Measurements from ENCODE around the gene KCNJ6. TPM values are rescaled to one million over a fixed set of nuclear protein-coding genes. Genes with fewer than 3 reads are reported as not detected.

The KCNJ6 gene
- total RNA-seq, 2 experiments from 2014 or later, result not detected

GRCh38 chr21:37821786-37822450 lies 94.3 kb downstream of the KCNJ6 start:
- H3K36me3 Mint-ChIP-seq, result no peaks in the 10 kb centered on the region
- no peaks in the 10 kb centered on the region for H3K9me3 Mint-ChIP-seq
- ChIA-PET CTCF (no interaction called here), POLR2A (no interaction called here)
- DNase-seq, result no peak
- H3K4me3 Mint-ChIP-seq, result no peak overlapping the region
- H3K27me3 Mint-ChIP-seq, result peaks cover 8% of the 10 kb centered on the region
- intact Hi-C loops (cut with micrococcal nuclease), result no loop called here
- H3K4me1 Mint-ChIP-seq (ENCODE audit: low read depth), result no peaks in the 10 kb centered on the region
- H3K27ac Mint-ChIP-seq, result no peak overlapping the region

DNA sequence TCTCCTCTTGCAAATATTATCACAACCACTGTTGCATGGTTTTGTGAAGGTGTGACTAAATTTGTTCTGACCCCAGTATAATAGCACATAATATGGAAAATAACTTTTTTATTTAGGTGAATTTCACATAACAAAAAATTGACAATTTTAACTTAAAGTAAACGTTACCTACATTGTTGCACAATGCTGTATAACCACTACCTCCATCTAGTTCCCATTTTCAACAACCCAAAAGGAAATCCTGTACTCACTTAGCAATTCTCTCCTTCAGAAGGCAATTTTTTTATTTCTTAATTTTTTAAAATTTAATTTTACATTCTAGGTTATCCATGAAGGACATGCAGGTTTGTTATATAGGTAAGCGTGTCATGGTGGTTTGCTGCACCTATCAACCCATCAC lies 95.2 kb downstream of the KCNJ6 start:
- Mint-ChIP-seq H3K36me3 (no peaks in the 10 kb centered on the region), H3K9me3 (no peaks in the 10 kb centered on the region), H3K4me3 (no peak overlapping the region), H3K27me3 (peaks cover 8% of the 10 kb centered on the region), H3K27ac (no peak overlapping the region), H3K4me1 (ENCODE audit: low read depth) (no peaks in the 10 kb centered on the region)
- intact Hi-C loops (cut with micrococcal nuclease), result no loop called here
- ChIA-PET CTCF (interaction anchor here (0.5 to 0.6 kb wide), 2 partner anchors 109 to 1037 kb away, joined by 3 read pairs; no protein-coding TSS in a partner anchor), POLR2A (no interaction called here)
- no peak for DNase-seq

- POLR2A ChIA-PET, result no interaction called here
- Mint-ChIP-seq H3K27me3 (peaks cover 3% of the 10 kb centered on the region), H3K9me3 (no peaks in the 10 kb centered on the region), H3K27ac (no peak overlapping the region), H3K4me3 (no peak overlapping the region), H3K4me1 (ENCODE audit: low read depth) (no peaks in the 10 kb centered on the region), H3K36me3 (no peaks in the 10 kb centered on the region)
- intact Hi-C loops (cut with micrococcal nuclease), result no loop called here
- no peak for DNase-seq
- CTCF ChIA-PET, result no interaction called here
Observed at GRCh38 chr21:37819372-37819771, 96.9 kb downstream of the KCNJ6 start.

DNA sequence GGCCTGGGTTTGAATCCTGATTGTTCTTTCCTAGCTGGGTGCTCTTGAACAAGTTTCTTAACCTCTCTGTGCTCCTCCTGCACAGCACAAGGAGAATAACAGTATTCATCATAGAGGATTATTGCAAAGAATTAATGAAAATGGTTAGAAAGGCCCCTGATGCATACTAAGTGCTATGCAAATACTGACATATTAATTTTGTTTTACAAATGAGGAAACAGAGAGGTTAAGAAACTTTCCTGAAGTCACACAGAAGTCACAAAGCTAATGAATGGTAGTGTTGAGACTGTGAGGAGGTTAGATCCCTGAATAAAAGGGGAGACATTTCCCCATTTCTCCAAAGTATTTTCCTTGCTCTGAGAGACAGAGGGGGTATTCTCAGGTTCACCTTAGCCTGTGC lies 99.0 kb downstream of the KCNJ6 start:
- H3K36me3 Mint-ChIP-seq, result no peaks in the 10 kb centered on the region
- CTCF ChIA-PET, result no interaction called here
- no peaks in the 10 kb centered on the region for H3K4me1 Mint-ChIP-seq (ENCODE audit: low read depth)
- no peaks in the 10 kb centered on the region for H3K27me3 Mint-ChIP-seq
- intact Hi-C loops (cut with micrococcal nuclease), result no loop called here
- H3K27ac Mint-ChIP-seq, result no peak overlapping the region
- no peak for DNase-seq
- no peak overlapping the region for H3K4me3 Mint-ChIP-seq
- peaks cover 7% of the 10 kb centered on the region for H3K9me3 Mint-ChIP-seq
- POLR2A ChIA-PET, result no interaction called here

DNA sequence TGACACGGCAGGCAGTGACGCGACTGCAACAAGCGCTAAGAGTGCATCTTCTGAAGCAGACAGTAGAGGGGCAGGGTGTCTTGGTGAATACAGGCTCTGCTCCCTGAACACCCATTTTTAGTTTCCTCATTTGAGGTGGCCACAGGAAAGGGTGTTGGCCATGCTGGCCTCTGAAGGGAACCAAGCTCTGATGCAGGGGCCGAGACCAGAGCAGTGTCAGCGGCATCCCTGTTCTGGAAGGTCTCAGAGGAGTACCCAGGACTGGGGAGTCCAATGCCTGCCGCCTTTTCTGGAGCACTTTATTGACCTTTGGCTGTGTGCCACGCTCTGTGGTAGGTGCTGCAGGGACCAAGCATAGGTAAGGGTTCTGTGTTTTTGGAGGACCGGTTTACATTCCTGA lies 100.4 kb downstream of the KCNJ6 start:
- no peak overlapping the region for H3K4me3 Mint-ChIP-seq
- peaks cover 3% of the 10 kb centered on the region for H3K27me3 Mint-ChIP-seq
- intact Hi-C loops (cut with micrococcal nuclease), result no loop called here
- H3K36me3 Mint-ChIP-seq, result no peaks in the 10 kb centered on the region
- POLR2A ChIA-PET, result no interaction called here
- peaks cover 12% of the 10 kb centered on the region for H3K9me3 Mint-ChIP-seq
- CTCF ChIA-PET, result no interaction called here
- H3K4me1 Mint-ChIP-seq (ENCODE audit: low read depth), result no peaks in the 10 kb centered on the region
- DNase-seq, result no peak
- no peak overlapping the region for H3K27ac Mint-ChIP-seq

- ChIA-PET CTCF (no interaction called here), POLR2A (no interaction called here)
- no peak for DNase-seq
- H3K4me1 Mint-ChIP-seq (ENCODE audit: low read depth), result no peaks in the 10 kb centered on the region
- intact Hi-C loops (cut with micrococcal nuclease), result no loop called here
- peaks cover 11% of the 10 kb centered on the region for H3K27me3 Mint-ChIP-seq
- peaks cover 12% of the 10 kb centered on the region for H3K9me3 Mint-ChIP-seq
- no peaks in the 10 kb centered on the region for H3K36me3 Mint-ChIP-seq
- H3K27ac Mint-ChIP-seq, result no peak overlapping the region
- H3K4me3 Mint-ChIP-seq, result no peak overlapping the region
Observed at GRCh38 chr21:37811711-37812110, 104.5 kb downstream of the KCNJ6 start.

DNA sequence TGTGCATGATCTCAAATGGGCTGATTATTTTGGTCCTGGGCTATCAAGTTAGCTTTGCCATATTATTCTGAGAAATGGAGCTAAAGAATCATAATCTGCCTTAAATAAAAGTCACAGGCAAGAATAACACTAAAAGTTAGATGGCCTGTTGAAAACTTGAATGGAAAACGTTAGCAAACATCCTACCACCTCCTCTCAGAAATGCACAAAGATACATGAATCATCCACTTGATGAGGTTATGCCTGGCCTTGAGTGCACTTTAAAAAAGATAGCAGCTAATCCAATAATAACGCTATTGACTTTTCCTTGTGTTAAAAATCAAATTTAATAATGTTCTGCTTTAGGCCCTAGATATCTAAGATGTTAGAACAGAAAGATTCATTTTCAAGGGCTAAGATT lies 108.0 kb downstream of the KCNJ6 start:
- no peaks in the 10 kb centered on the region for H3K4me1 Mint-ChIP-seq (ENCODE audit: low read depth)
- H3K27me3 Mint-ChIP-seq, result peaks cover 13% of the 10 kb centered on the region
- peaks cover 12% of the 10 kb centered on the region for H3K9me3 Mint-ChIP-seq
- H3K36me3 Mint-ChIP-seq, result no peaks in the 10 kb centered on the region
- CTCF ChIA-PET, result no interaction called here
- no peak for DNase-seq
- POLR2A ChIA-PET, result no interaction called here
- intact Hi-C loops (cut with micrococcal nuclease), result no loop called here
- H3K27ac Mint-ChIP-seq, result no peak overlapping the region
- no peak overlapping the region for H3K4me3 Mint-ChIP-seq

DNA sequence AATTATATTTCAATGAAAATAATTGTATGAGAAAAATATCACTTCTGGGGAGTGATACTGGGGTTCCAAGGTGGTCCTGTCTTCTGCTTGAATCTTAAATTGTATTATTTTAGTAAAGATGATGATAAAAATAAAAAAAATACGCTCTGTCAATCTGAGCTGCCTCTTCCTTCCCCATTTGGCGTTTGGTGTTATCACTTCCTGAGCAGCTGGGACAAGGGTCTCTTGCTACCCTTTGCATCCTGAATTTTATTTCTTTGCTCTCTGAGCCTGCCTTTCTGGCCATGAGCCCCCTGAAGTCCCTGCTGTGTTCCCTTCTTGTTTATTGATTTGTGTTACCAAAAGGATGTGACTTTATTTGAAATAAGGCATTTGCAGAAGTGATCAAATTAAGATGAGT lies 111.0 kb downstream of the KCNJ6 start:
- Mint-ChIP-seq H3K27ac (no peak overlapping the region), H3K4me3 (no peak overlapping the region), H3K36me3 (no peaks in the 10 kb centered on the region), H3K4me1 (ENCODE audit: low read depth) (no peaks in the 10 kb centered on the region), H3K9me3 (no peaks in the 10 kb centered on the region), H3K27me3 (peaks cover 12% of the 10 kb centered on the region)
- ChIA-PET POLR2A (no interaction called here), CTCF (no interaction called here)
- no peak for DNase-seq
- intact Hi-C loops (cut with micrococcal nuclease), result no loop called here

DNA sequence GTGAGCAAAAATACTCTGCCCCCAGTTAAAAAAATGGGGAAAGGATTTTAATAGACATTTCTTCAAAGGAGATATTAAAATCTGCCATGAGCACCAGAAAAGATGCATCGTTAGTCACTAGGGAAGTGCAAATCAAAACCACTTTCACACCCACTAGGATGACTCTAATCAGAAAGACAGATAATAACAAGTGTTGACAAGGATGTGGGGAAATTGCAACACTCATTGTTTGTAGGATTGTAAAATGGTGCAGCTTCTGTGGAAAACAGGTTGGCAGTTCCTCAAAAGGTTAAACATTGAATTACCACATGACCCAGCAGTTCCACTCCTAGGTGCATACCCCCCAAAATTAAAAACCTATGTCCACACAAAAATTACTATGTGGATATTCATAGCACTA lies 112.3 kb downstream of the KCNJ6 start:
- POLR2A ChIA-PET, result no interaction called here
- H3K36me3 Mint-ChIP-seq, result no peaks in the 10 kb centered on the region
- DNase-seq, result no peak
- H3K9me3 Mint-ChIP-seq, result no peaks in the 10 kb centered on the region
- no peak overlapping the region for H3K4me3 Mint-ChIP-seq
- H3K27me3 Mint-ChIP-seq, result peaks cover 12% of the 10 kb centered on the region
- intact Hi-C loops (cut with micrococcal nuclease), result no loop called here
- H3K27ac Mint-ChIP-seq, result no peak overlapping the region
- CTCF ChIA-PET, result no interaction called here
- H3K4me1 Mint-ChIP-seq (ENCODE audit: low read depth), result no peaks in the 10 kb centered on the region

- no peak overlapping the region for H3K27ac Mint-ChIP-seq
- CTCF ChIA-PET, result no interaction called here
- peaks cover 15% of the 10 kb centered on the region for H3K27me3 Mint-ChIP-seq
- H3K36me3 Mint-ChIP-seq, result no peaks in the 10 kb centered on the region
- no peak for DNase-seq
- no peaks in the 10 kb centered on the region for H3K4me1 Mint-ChIP-seq (ENCODE audit: low read depth)
- POLR2A ChIA-PET, result no interaction called here
- H3K9me3 Mint-ChIP-seq, result no peaks in the 10 kb centered on the region
- no peak overlapping the region for H3K4me3 Mint-ChIP-seq
- intact Hi-C loops (cut with micrococcal nuclease), result no loop called here
Observed at GRCh38 chr21:37803101-37803651, 113.1 kb downstream of the KCNJ6 start.

DNA sequence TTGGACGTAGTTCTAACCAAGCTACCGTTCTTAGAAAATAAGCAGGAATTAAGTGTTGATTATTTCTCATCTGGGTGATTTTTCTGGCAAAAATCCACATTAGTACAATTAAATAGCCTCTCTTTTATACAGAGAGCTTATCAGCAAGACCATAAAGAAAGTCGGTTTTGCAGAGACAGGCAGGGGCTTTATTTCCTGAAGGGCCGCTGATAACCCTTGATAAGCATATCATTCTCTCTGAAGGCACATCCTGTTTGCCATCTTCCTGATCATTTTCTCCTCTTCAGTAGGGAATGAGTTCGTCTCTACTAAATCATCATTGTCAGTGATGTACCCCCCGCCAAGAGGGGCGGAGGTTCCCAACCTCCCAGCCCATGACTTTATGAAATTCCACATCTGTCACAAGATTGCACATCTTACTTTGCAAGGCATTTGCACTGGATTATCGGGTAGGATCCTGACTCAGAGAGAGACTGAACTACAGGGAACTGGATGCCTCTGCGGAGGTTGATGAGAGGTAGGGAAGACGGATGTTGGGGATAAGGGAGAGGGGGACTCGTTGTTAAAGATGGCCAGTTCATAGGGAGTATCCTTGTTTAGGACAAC lies 115.7 kb downstream of the KCNJ6 start:
- DNase-seq, result no peak
- intact Hi-C loops (cut with micrococcal nuclease), result no loop called here
- H3K4me3 Mint-ChIP-seq, result no peak overlapping the region
- CTCF ChIA-PET, result no interaction called here
- no peaks in the 10 kb centered on the region for H3K36me3 Mint-ChIP-seq
- no peaks in the 10 kb centered on the region for H3K4me1 Mint-ChIP-seq (ENCODE audit: low read depth)
- H3K9me3 Mint-ChIP-seq, result no peaks in the 10 kb centered on the region
- H3K27ac Mint-ChIP-seq, result no peak overlapping the region
- H3K27me3 Mint-ChIP-seq, result peaks cover 9% of the 10 kb centered on the region
- POLR2A ChIA-PET, result no interaction called here

GRCh38 chr21:37800057-37800455 lies 116.2 kb downstream of the KCNJ6 start:
- H3K27me3 Mint-ChIP-seq, result peaks cover 9% of the 10 kb centered on the region
- H3K4me1 Mint-ChIP-seq (ENCODE audit: low read depth), result no peaks in the 10 kb centered on the region
- no peak overlapping the region for H3K27ac Mint-ChIP-seq
- H3K36me3 Mint-ChIP-seq, result no peaks in the 10 kb centered on the region
- H3K9me3 Mint-ChIP-seq, result no peaks in the 10 kb centered on the region
- intact Hi-C loops (cut with micrococcal nuclease), result no loop called here
- DNase-seq, result no peak
- H3K4me3 Mint-ChIP-seq, result no peak overlapping the region
- ChIA-PET POLR2A (no interaction called here), CTCF (no interaction called here)
